ENCODE results near the gene UGT1A10.

UGT1A10 gene

GRCh38 chr2:233789554-233789953 is 153.3 kb downstream of the UGT1A10 start:
- DNase-seq: no peak

DNA sequence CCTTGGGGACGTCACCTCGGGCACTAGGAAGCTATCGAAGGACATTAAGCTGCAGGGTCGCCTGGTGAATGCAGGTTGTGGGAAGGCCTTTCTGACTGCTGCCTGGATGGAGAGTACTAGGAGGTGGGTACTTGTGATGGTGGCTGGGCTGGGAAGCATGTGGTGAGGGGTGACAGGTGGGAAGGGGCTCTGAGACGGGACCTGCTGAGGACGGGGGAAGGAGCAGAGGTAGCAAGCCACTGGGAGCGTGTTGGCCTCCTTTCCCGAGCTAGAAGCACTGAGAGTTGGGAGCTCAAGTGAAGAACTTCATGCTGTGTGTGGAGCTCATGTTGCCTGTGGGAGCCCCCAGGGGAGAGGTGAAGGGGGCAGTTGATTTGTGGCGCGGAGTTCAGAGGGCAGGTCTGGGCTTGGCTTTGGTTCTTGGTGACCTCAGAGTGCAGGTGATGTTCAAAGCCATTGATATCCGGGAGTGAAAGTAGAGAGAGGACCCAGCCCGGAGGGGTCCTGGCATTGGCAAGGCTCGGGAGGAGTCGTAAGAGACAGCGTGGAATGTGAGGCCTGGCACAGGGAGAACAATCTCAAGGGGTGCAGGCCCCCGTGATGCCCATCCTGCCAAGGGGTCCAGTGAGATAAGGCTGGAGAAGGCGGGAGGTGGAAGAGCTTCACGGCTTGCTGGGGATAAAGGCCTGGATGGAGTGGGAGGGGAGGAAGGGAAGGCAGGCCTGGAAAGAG is 155.1 kb downstream of the UGT1A10 start:
- DNase-seq: no peak

DNA sequence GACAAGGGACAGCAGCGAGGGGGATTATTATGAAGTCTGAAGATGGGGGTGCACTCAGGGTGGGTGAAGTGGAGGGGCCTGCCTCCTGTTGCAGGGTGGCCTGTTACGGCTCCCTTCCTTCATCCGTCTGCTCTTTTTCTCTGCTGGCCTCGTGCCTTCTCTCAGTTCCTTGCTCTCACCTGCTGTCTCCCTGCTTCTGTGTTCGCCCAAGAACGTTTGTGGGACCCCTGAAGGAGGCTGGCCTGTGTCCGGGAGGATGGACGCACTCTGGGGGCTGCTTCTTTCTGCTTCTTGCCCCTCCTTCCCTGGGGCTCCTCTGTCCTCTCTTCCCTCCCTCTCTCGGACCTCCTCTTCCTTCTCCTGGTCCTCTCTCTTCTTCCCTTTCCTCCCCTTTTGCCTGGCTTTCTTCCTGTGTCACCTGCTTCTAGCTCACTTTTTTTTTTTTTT is 155.7 kb downstream of the UGT1A10 start:
- DNase-seq: no peak

- no peak for DNase-seq
Observed at GRCh38 chr2:233792720-233793119, 156.5 kb downstream of the UGT1A10 start.

- DNase-seq: no peak
Observed at GRCh38 chr2:233793465-233794127, 157.3 kb downstream of the UGT1A10 start.

- DNase-seq: no peak
Observed at GRCh38 chr2:233794128-233794658, 157.9 kb downstream of the UGT1A10 start.

DNA sequence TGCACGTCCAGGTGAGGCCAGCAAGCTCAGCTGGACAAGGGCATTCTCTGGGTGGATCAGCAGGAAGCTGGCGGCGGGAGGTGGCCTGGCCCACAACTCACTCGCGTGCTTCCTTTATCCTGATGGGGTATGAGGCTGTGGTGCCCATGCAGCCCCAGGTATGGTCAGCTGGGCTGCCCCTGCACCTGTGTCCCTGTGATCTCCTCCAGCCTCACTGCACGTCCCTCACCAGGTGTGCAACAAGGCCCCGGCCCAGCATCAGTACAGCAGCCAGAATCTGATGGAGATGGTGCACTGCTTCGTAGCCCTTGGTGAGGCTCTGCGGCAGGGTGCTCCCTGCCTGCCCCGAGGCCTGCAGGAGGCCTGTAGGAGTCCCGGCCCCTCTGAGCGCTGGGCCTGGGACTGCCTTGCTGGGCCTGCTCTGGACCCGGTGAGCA is 159.5 kb downstream of the UGT1A10 start:
- DNase-seq: no peak

DNA sequence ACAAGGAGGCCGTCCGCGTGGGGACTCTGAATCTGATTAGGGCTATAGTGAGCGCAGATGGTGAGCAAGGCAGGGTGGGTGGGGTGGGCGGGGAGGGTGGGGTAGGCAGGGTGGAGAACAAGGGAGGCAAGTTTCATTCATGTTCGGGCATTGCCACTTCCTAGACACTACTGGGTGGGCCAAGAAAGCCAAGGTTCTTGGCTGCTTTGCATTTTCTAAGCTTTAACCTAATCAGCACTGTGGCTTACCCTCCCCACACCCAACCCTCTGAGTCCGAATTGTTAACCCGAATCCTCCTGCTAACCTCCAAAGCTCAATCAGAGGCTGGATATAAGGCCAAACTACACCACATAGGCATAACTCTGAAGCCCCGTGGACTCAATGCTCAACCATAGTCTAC is 160.0 kb downstream of the UGT1A10 start:
- DNase-seq: no peak

GRCh38 chr2:233798335-233799086 is 162.3 kb downstream of the UGT1A10 start:
- DNase-seq: no peak

DNA sequence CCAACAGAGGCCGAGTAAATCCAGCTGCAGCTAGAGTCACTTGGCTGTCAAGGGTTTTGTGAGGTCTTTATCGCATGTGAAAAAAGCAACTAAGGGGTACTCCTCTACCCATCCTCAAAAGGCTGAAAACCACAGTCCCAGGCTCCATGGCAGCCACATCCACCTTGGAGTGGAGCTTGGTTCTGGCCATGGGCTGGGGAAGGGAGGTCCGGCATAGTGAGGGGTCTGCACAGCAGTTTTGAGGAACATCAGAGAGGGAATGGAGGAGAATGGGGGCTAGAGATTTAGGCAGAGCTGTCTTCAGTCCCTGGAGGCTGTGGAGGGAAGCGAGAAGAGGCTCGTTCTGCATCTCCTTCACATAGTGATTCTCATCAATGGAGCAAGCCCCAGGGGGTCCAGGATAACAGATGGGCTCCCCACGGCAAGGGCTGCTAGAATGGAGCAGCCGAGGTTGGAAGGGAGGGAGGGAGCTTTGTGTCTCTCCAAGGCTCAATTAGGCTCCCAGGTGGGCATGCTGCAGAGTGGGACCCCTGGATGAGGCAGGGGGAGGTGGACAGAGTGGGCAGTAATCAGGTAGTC is 162.9 kb downstream of the UGT1A10 start:
- DNase-seq: no peak

GRCh38 chr2:233799716-233800115 is 163.5 kb downstream of the UGT1A10 start:
- DNase-seq: no peak

DNA sequence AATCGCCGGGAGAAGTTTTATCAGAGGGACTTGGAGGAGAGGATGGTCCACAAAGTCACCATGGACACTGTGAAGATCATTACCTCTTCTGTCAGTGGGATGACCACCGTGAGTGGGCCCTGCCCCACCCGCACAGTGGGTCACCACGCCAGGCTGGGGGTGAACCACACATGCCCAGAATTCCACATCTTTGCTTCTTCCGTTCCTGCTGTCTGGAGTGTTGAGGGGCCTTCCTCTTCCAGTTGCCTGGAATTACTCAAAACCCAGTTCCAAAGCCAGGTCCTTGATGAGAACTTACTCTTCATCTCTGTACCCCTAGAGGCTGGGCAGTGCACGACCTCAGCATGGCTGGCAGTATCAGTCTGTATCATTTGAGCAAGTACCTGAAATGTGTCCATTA is 164.0 kb downstream of the UGT1A10 start:
- DNase-seq: no peak

GRCh38 chr2:233801357-233802131 is 165.3 kb downstream of the UGT1A10 start:
- DNase-seq: no peak

DNA sequence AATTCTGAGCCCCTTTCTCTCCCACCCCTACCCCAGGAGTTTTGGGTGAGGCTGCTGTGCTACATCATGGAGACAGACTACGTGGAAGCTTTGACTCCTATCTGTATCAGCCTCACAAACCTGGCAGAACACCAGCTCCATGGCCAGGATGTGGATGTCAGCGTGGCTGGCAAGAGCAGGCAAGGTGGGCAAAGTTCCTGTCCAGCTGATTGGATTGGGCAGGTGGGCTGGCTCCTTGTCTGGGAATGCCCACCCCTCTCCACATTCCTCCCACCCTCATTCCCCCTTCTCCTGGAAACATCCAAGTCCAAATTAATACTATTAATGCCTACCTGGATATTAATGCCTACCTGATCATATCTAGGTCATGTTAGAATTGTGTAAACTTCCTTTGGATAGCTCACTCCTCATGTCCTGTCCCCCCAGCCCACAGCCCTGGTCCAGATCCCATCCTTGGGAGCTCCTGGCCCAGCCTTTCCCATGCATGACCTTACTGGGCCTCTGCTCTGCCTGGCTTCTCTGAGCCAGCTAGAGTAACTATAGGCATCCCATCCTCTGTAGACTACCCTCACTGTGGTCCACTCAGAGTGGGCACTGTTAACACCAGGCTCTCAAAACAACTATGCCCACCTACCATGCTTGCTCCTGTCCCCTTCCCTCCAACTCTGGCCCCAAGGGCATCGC is 166.0 kb downstream of the UGT1A10 start:
- DNase-seq: no peak

GRCh38 chr2:233803292-233803911 is 167.2 kb downstream of the UGT1A10 start:
- DNase-seq: no peak

DNA sequence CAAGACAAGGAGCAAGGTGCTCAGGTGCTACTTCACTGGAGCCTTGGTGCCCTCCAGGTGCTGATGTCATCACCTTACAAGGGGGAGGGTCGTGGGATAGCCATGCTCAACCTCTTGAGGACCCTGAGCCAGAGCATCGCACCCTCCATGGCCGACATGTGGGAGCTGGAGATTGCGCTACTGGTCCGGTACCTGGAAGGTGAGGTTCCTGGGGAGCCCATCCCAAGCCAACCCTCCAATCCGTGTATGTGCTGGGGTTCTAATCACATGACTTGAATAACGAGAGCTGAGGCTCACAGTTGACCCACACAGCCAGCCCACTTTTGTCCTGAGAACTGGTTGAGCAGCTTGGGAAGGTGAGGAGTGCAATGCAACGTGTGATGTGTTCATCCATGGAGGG is 167.7 kb downstream of the UGT1A10 start:
- no peak for DNase-seq

DNA sequence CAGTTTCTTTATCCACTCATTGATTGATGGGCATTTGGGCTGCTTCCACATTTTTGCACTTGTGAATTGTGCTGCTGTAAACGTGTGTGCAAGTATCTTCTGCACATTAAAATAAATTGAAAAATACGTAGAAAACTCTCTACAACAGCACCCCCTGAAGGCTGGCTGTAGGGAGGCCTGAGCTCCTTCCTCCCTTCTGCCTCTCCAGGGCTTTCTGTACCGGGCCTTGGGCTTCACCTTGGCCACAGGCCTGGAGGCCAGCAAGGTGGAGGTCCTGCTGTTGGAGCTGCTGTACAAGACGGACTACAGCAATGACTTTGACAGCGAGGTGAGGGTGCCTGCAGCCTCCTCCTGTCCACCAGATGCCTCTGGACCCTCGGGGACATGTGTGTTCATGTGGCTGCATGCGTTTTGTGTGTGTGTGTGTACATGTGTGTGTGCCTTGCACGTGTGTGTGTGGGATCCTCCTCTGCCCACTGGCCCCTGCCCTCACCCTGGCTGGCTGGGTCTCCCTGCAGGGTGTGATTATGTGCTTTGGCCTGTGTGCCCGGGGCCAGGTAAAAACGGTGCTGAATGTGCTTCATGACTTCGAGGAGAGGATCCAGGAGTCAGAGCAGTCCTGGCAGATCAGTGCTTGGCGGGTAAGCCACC is 171.1 kb downstream of the UGT1A10 start:
- no peak for DNase-seq

- DNase-seq: no peak
Observed at GRCh38 chr2:233807966-233808935, 172.0 kb downstream of the UGT1A10 start.

GRCh38 chr2:233810385-233810784 is 174.1 kb downstream of the UGT1A10 start:
- DNase-seq: no peak
